A673 (cell line): Measurements from ENCODE around the gene SIRPB2. TPM values are rescaled to one million over a fixed set of nuclear protein-coding genes. Genes with fewer than 3 reads are reported as not detected.

Experiments
- BruUV-seq: library from RNA; stranded (reverse); fragments of 400-500 nt; replicated peaks from 2 replicates; lab custom pipeline; 2021; lab: Mats Ljungman, UMichigan
- CTCF ChIA-PET: fragments of 300-600 bp; sonication (Branson Sonifier 250); formaldehyde crosslinking; loops from one replicate; lab custom pipeline; 2022; ENCODE audit warnings: antibody characterized with exemption; lab: Charles Lee
- POLR2A ChIA-PET: fragments of 300-600 bp; sonication (Branson Sonifier 250); formaldehyde crosslinking; loops from one replicate; lab custom pipeline; 2022; ENCODE audit warnings: antibody characterized with exemption; ENCODE audit not compliant: low non-redundant PET; lab: Charles Lee
- DNase-seq: peaks from one replicate; pipeline ENCODE4 v3.0.0-alpha.2; 2015; ENCODE audit warnings: low spot score
- H3K27ac ChIP-seq: fragments of 200-600 bp; sonication (generic); 2 replicates; pipeline ENCODE4 v1.5.1; 2016; ENCODE audit warnings: mixed run types, low read depth, mild to moderate bottlenecking, mixed read lengths, antibody characterized with exemption, low read length; ENCODE audit not compliant: poor library complexity, severe bottlenecking
- H3K27me3 ChIP-seq: fragments of 200-600 bp; sonication (generic); replicated peaks from 2 replicates; pipeline ENCODE4 v1.6.1; 2017; ENCODE audit warnings: mixed run types, low read depth, mild to moderate bottlenecking, mixed read lengths, antibody characterized with exemption, low read length; ENCODE audit not compliant: insufficient read depth, poor library complexity
- H3K36me3 ChIP-seq: fragments of 200-600 bp; sonication (generic); 2 replicates; pipeline ENCODE4 v1.6.1; 2016; ENCODE audit warnings: mixed run types, mild to moderate bottlenecking, mixed read lengths, antibody characterized with exemption, low read length; ENCODE audit not compliant: insufficient read depth, poor library complexity, severe bottlenecking
- H3K4me1 ChIP-seq: fragments of 200-600 bp; sonication (generic); 2 replicates; pipeline ENCODE4 v1.6.1; 2017; ENCODE audit warnings: mixed run types, mild to moderate bottlenecking, mixed read lengths, antibody characterized with exemption, low read length; ENCODE audit not compliant: insufficient read depth, poor library complexity, severe bottlenecking
- H3K4me3 ChIP-seq: fragments of 200-600 bp; sonication (generic); 2 replicates; pipeline ENCODE4 v1.5.1; 2016; ENCODE audit warnings: low read depth, mixed run types, mild to moderate bottlenecking, mixed read lengths, low read length; ENCODE audit not compliant: poor library complexity, severe bottlenecking
- H3K9me3 ChIP-seq: fragments of 200-600 bp; sonication (generic); 2 replicates; pipeline ENCODE4 v1.6.1; 2016; ENCODE audit warnings: mixed run types, low read depth, mild to moderate bottlenecking, mixed read lengths, antibody characterized with exemption, low read length; ENCODE audit not compliant: poor library complexity, severe bottlenecking
- EZH2 ChIP-seq: fragments of 200-600 bp; sonication (generic); IDR thresholded peaks from 2 replicates; pipeline ENCODE4 v1.6.1; 2017; ENCODE audit warnings: borderline replicate concordance, low read depth, mild to moderate bottlenecking, mixed read lengths, antibody characterized with exemption, low read length; ENCODE audit not compliant: poor library complexity, severe bottlenecking
- intact Hi-C: fragments of 100-400 bp; cut with micrococcal nuclease; formaldehyde crosslinking; loops from one replicate; pipeline ENCODE4 v1.10.0; 2022; ENCODE audit not compliant: unreplicated experiment
- total RNA-seq: library from RNA; stranded (reverse); gene quantifications from 2 replicates; pipeline ENCODE4 v1.2.3, GENCODE V29; 2021
- TF ChIP-seq, protein P1 (sequence below): fragments of 300-800, 200-600 bp; sonication (generic); conservative IDR thresholded peaks from 2 replicates; pipeline ENCODE4 v1.5.1; 2017; ENCODE audit warnings: low read depth, mild to moderate bottlenecking, antibody characterized with exemption, low read length, moderate library complexity, mixed read lengths

The SIRPB2 gene
- total RNA-seq, 1 experiment from 2014 or later: 3.1 TPM

DNA sequence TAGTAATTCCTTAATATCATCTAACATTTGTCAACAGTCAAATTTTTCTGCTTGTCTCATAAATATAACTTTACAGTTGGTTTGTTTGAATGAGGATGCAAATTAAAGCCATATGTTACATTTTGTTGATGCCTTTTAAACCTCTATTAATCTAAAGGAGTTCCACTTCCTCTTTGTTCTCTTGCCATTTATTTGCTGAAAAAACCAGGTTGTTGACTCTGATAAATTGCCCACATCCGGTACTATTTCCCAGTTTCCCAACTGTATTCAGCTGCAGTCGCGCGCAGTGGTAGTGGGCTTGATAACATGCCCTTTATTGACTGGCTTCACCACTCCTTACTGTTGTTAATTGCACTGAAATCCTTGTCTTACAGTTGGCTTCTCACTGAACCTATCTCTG lies 32.8 kb upstream of the SIRPB2 start:
- Histone ChIP-seq H3K4me3 (no peak overlapping the region), H3K4me1 (peaks cover 13% of the 10 kb centered on the region), H3K27ac (no peak overlapping the region), H3K27me3 (no peaks in the 10 kb centered on the region), H3K36me3 (no peaks in the 10 kb centered on the region), H3K9me3 (no peaks in the 10 kb centered on the region)
- ChIA-PET CTCF (no interaction called here), POLR2A (no interaction called here)
- no TSS peak for BruUV-seq
- intact Hi-C loops: no loop called here
- peak; percentile 84 for DNase-seq
- TF ChIP-seq, protein P1, sequence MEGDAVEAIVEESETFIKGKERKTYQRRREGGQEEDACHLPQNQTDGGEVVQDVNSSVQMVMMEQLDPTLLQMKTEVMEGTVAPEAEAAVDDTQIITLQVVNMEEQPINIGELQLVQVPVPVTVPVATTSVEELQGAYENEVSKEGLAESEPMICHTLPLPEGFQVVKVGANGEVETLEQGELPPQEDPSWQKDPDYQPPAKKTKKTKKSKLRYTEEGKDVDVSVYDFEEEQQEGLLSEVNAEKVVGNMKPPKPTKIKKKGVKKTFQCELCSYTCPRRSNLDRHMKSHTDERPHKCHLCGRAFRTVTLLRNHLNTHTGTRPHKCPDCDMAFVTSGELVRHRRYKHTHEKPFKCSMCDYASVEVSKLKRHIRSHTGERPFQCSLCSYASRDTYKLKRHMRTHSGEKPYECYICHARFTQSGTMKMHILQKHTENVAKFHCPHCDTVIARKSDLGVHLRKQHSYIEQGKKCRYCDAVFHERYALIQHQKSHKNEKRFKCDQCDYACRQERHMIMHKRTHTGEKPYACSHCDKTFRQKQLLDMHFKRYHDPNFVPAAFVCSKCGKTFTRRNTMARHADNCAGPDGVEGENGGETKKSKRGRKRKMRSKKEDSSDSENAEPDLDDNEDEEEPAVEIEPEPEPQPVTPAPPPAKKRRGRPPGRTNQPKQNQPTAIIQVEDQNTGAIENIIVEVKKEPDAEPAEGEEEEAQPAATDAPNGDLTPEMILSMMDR: no peak
- TF ChIP-seq EZH2: no peak

DNA sequence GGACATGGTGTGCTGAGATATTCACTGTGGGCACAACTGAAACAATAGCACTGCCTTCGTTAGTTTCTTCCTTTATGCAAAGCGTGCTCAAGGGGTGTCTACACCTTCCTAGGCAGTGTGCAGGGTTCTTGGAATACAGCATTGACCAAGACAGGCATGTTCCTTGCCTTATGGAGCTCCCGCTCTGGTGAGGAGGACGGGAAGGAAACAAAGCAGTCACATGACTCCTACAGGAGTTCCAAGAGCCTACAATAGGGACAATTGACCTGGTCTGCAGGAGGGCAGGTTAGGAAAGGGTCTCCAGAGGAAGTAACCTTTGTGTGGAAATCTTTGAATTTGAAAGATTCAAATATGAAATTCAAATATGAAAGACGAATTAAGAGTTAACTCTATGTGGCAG lies 25.8 kb upstream of the SIRPB2 start:
- intact Hi-C loops: no loop called here
- Histone ChIP-seq H3K4me1 (no peaks in the 10 kb centered on the region), H3K36me3 (no peaks in the 10 kb centered on the region), H3K4me3 (no peak overlapping the region), H3K27ac (no peak overlapping the region), H3K27me3 (peaks cover 11% of the 10 kb centered on the region), H3K9me3 (no peaks in the 10 kb centered on the region)
- no peak for DNase-seq
- POLR2A ChIA-PET: no interaction called here
- no TSS peak for BruUV-seq
- TF ChIP-seq, protein P1: no peak
- TF ChIP-seq EZH2: no peak
- CTCF ChIA-PET: interaction anchor here (1.0 kb wide), 1 partner anchor 13 kb away, joined by 3 read pairs; no protein-coding TSS in a partner anchor

DNA sequence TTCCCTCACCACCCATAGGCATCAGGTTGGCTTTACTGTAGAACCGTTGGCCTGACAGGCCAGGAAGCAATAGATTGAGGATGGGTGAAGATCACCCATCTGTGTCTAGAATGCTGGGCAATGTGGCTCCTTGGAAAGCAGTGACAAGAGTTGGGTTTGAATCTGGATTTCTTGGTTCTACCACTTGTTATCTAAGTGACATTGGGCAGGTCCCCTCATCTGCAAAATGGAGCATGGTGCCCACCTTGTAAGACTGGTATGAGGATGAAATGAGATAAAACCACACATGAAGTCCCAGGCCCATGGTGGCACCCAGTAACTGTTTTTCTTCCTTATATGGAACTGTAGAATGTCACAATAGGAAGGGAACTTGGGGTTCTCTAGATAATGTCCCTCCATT lies 22.6 kb upstream of the SIRPB2 start:
- intact Hi-C loops: no loop called here

More for the DNA sequence above, 22.6 kb upstream of the SIRPB2 start:
- no peak for DNase-seq
- Histone ChIP-seq H3K27me3 (peaks cover 17% of the 10 kb centered on the region), H3K9me3 (no peaks in the 10 kb centered on the region), H3K4me1 (no peaks in the 10 kb centered on the region), H3K36me3 (no peaks in the 10 kb centered on the region), H3K4me3 (no peak overlapping the region), H3K27ac (no peak overlapping the region)
- ChIA-PET POLR2A (no interaction called here), CTCF (no interaction called here)
- TF ChIP-seq, protein P1: no peak
- TF ChIP-seq EZH2: no peak
- no TSS peak for BruUV-seq
